GM21515 (cell line): ENCODE results near the gene TRPC3.

Source experiments
- ATAC-seq: cut with Tn5 transposase; IDR thresholded peaks from one replicate; pipeline ENCODE4 v1.9.1; 2021; ENCODE audit not compliant: unreplicated experiment

TRPC3 gene

GRCh38 chr4:121876070-121876469 lies 75.8 kb downstream of the TRPC3 start:
- ATAC-seq: no peak

- ATAC-seq: no peak
Observed at GRCh38 chr4:121875652-121876051, 76.2 kb downstream of the TRPC3 start.

- ATAC-seq: no peak
Observed at GRCh38 chr4:121873604-121874003, 78.3 kb downstream of the TRPC3 start.

GRCh38 chr4:121869841-121870822 lies 81.7 kb downstream of the TRPC3 start, which contains the start of gene BBS7:
Gene BBS7, minus strand, starts transcription at chr4:121870474. Its CDS starts 161 bp downstream, at chr4:121870313.
- ATAC-seq: peak; percentile 99

GRCh38 chr4:121863799-121864198 lies 88.1 kb downstream of the TRPC3 start:
- no peak for ATAC-seq

GRCh38 chr4:121861426-121861825 lies 90.4 kb downstream of the TRPC3 start:
- no peak for ATAC-seq

GRCh38 chr4:121860121-121860520 lies 91.7 kb downstream of the TRPC3 start:
- ATAC-seq: no peak

- no peak for ATAC-seq
Observed at GRCh38 chr4:121851354-121851753, 100.5 kb downstream of the TRPC3 start.

- no peak for ATAC-seq
Observed at GRCh38 chr4:121846662-121847061, 105.2 kb downstream of the TRPC3 start.

- no peak for ATAC-seq
Observed at GRCh38 chr4:121842862-121843261, 109.0 kb downstream of the TRPC3 start.

GRCh38 chr4:121838136-121838535 lies 113.7 kb downstream of the TRPC3 start:
- no peak for ATAC-seq

- no peak for ATAC-seq
Observed at GRCh38 chr4:121829511-121829910, 122.3 kb downstream of the TRPC3 start.
